Panc1 (cell line): ENCODE measurements around the gene ICE2. TPM values are rescaled to one million over a fixed set of nuclear protein-coding genes. Genes with fewer than 3 reads are reported as not detected.
A peak's percentile ranks its signal among the peaks of the same experiment; 100 is the strongest.

Experiments used
- ATAC-seq: fragments of 200-7000 bp; cut with Tn5 transposase; 2 replicates; pipeline ENCODE4 v1.9.1; 2020; ENCODE audit warnings: mild to moderate bottlenecking, moderate library complexity
- BruUV-seq: library from RNA; stranded (reverse); fragments of 400-500 nt; replicated peaks from 2 replicates; lab custom pipeline; 2021; lab: Mats Ljungman, UMichigan
- CTCF ChIA-PET: fragments of 300-600 bp; sonication (Branson Sonifier 250); formaldehyde crosslinking; loops from one replicate; lab custom pipeline; 2022; ENCODE audit warnings: antibody characterized with exemption; lab: Charles Lee
- POLR2A ChIA-PET: fragments of 300-600 bp; sonication (Branson Sonifier 250); formaldehyde crosslinking; loops from one replicate; lab custom pipeline; 2022; ENCODE audit warnings: antibody characterized with exemption; lab: Charles Lee
- DNase-seq: peaks from one replicate; pipeline ENCODE4 v3.0.0-alpha.2; 2010; ENCODE audit warnings: low read depth, low spot score
- H3K27ac ChIP-seq: 2 replicates; pipeline ENCODE4 v1.5.1; 2011; ENCODE audit warnings: mild to moderate bottlenecking, low read length, inconsistent platforms
- H3K27me3 ChIP-seq: fragments of 200-500 bp; sonication (Bioruptor generic); 2 replicates; pipeline ENCODE4 v1.6.0; 2014; ENCODE audit warnings: low read length, inconsistent platforms; ENCODE audit not compliant: control insufficient read depth, insufficient read depth
- H3K36me3 ChIP-seq: fragments of 200-500 bp; sonication (Bioruptor generic); 2 replicates; pipeline ENCODE4 v1.5.1; 2014; ENCODE audit warnings: inconsistent platforms, mild to moderate bottlenecking, low read length, moderate library complexity; ENCODE audit not compliant: control insufficient read depth, insufficient read depth
- H3K4me1 ChIP-seq: 2 replicates; pipeline ENCODE4 v1.5.1; 2011; ENCODE audit warnings: inconsistent platforms, mild to moderate bottlenecking, low read length, moderate library complexity; ENCODE audit not compliant: control insufficient read depth, insufficient read depth
- H3K4me3 ChIP-seq, 2 experiments: 2 replicates each; pipeline ENCODE4 v1.5.1; 2011 to 2012; ENCODE audit warnings: low read depth in 2 of 2, low read length in 2 of 2, mild to moderate bottlenecking in 2 of 2, inconsistent platforms in 1 of 2, moderate library complexity in 1 of 2
- H3K9me3 ChIP-seq: fragments of 200-500 bp; sonication (Bioruptor generic); 2 replicates; pipeline ENCODE4 v1.5.1; 2014; ENCODE audit warnings: low read depth, mild to moderate bottlenecking, inconsistent platforms, low read length, moderate library complexity; ENCODE audit not compliant: control insufficient read depth, insufficient read depth
- CTCF ChIP-seq: fragments of 450-650 bp; IDR thresholded peaks from 2 replicates; pipeline ENCODE4 v1.5.1; 2017; ENCODE audit warnings: mild to moderate bottlenecking
- POLR2AphosphoS5 ChIP-seq: IDR thresholded peaks from 2 replicates; pipeline ENCODE4 v1.6.1; 2012; ENCODE audit warnings: mild to moderate bottlenecking, low read depth, low read length, moderate library complexity
- SIN3A ChIP-seq: IDR thresholded peaks from 2 replicates; pipeline ENCODE4 v1.6.1; 2012; ENCODE audit warnings: low read depth, mild to moderate bottlenecking, low read length, moderate library complexity, borderline replicate concordance; ENCODE audit not compliant: insufficient read depth
- TCF7L2 ChIP-seq: IDR thresholded peaks from 2 replicates; pipeline ENCODE4 v1.6.1; 2011; ENCODE audit warnings: mild to moderate bottlenecking, low read depth, low read length, inconsistent platforms
- in situ Hi-C: cut with HindIII; loops from 2 replicates; pipeline ENCODE4 v1.10.0; 2016; ENCODE audit warnings: low sequenced_read_pairs, low pct_unique_long_range_greater_than_20kb
- intact Hi-C: fragments of 100-400 bp; cut with micrococcal nuclease; formaldehyde crosslinking; loops from one replicate; pipeline ENCODE4 v1.10.0; 2022; ENCODE audit not compliant: unreplicated experiment
- total RNA-seq: library from RNA; stranded (reverse); gene quantifications from one replicate; pipeline ENCODE4 v1.2.1, GENCODE V29; 2021; ENCODE audit not compliant: unreplicated experiment
- TF ChIP-seq, protein P1 (sequence below), 2 experiments: IDR thresholded peaks; 2 replicates each; pipeline ENCODE4 v1.6.1; 2011 to 2012; ENCODE audit warnings: low read depth in 2 of 2, control low read depth in 1 of 2, low read length in 1 of 2, mild to moderate bottlenecking in 1 of 2, moderate library complexity in 1 of 2; ENCODE audit not compliant: insufficient read depth in 1 of 2

The ICE2 gene
- total RNA-seq, 1 experiment from 2014 or later, result 66.2 TPM

- intact Hi-C loops, result no loop called here
- in situ Hi-C loops, result no loop called here
- peaks cover 17% of the 10 kb centered on the region; the same call in 1 of the 2 replicates for H3K36me3 ChIP-seq
- no peak for TF ChIP-seq TCF7L2
- TF ChIP-seq, protein P1, sequence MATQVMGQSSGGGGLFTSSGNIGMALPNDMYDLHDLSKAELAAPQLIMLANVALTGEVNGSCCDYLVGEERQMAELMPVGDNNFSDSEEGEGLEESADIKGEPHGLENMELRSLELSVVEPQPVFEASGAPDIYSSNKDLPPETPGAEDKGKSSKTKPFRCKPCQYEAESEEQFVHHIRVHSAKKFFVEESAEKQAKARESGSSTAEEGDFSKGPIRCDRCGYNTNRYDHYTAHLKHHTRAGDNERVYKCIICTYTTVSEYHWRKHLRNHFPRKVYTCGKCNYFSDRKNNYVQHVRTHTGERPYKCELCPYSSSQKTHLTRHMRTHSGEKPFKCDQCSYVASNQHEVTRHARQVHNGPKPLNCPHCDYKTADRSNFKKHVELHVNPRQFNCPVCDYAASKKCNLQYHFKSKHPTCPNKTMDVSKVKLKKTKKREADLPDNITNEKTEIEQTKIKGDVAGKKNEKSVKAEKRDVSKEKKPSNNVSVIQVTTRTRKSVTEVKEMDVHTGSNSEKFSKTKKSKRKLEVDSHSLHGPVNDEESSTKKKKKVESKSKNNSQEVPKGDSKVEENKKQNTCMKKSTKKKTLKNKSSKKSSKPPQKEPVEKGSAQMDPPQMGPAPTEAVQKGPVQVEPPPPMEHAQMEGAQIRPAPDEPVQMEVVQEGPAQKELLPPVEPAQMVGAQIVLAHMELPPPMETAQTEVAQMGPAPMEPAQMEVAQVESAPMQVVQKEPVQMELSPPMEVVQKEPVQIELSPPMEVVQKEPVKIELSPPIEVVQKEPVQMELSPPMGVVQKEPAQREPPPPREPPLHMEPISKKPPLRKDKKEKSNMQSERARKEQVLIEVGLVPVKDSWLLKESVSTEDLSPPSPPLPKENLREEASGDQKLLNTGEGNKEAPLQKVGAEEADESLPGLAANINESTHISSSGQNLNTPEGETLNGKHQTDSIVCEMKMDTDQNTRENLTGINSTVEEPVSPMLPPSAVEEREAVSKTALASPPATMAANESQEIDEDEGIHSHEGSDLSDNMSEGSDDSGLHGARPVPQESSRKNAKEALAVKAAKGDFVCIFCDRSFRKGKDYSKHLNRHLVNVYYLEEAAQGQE (IDR thresholded peaks at IDR 0.05; ENCODE audit: insufficient read depth in 1 of 2, low read depth in 2 of 2, low read length in 1 of 2), result no peak
- no peak for TF ChIP-seq CTCF
- TF ChIP-seq POLR2AphosphoS5, result no peak
- TF ChIP-seq SIN3A, result no peak
- DNase-seq (no peak), ATAC-seq (peak; percentile 60; the same call in 1 of the 2 replicates)
- H3K4me3 ChIP-seq, result no peak overlapping the region
- H3K9me3 ChIP-seq, result no peaks in the 10 kb centered on the region
- no peak overlapping the region for H3K27ac ChIP-seq
- CTCF ChIA-PET, result no interaction called here
- H3K4me1 ChIP-seq, result no peaks in the 10 kb centered on the region
- no TSS peak for BruUV-seq
- POLR2A ChIA-PET, result interaction anchor here (0.6 kb wide), 2 partner anchors 25 to 34 kb away, joined by 3 to 8 read pairs; no protein-coding TSS in a partner anchor
- no peaks in the 10 kb centered on the region for H3K27me3 ChIP-seq
Measured at GRCh38 chr15:60426870-60427508, 52.0 kb downstream of the ICE2 start.

- TF ChIP-seq TCF7L2 (no peak), CTCF (no peak), POLR2AphosphoS5 (no peak), SIN3A (no peak)
- TF ChIP-seq, protein P1 (IDR thresholded peaks at IDR 0.05; ENCODE audit: insufficient read depth in 1 of 2, low read depth in 2 of 2, low read length in 1 of 2), result no peak
- intact Hi-C loops (no loop called here), in situ Hi-C loops (no loop called here)
- CTCF ChIA-PET, result no interaction called here
- no peak overlapping the region for H3K4me3 ChIP-seq
- BruUV-seq, result no TSS peak
- DNase-seq (no peak), ATAC-seq (no peak)
- peaks cover 14% of the 10 kb centered on the region; the same call in 1 of the 2 replicates for H3K36me3 ChIP-seq
- H3K27ac ChIP-seq, result no peak overlapping the region
- POLR2A ChIA-PET, result interaction anchor here (0.6 kb wide), 1 partner anchor 61 kb away, joined by 3 read pairs; no protein-coding TSS in a partner anchor
- no peaks in the 10 kb centered on the region for H3K9me3 ChIP-seq
- no peaks in the 10 kb centered on the region for H3K4me1 ChIP-seq
- H3K27me3 ChIP-seq, result no peaks in the 10 kb centered on the region
Measured at GRCh38 chr15:60425461-60425860, 53.5 kb downstream of the ICE2 start.
